Stimulated activated CD4-positive, alpha-beta T cell treated with anti-CD3 and anti-CD28 coated beads, Interleukin-1b, Interleukin-23, amount 100 ng/mL, for 4 hours (primary cell): ENCODE results near the gene STX11.
"Not testable (repeated sequence)": the region's sequence is repeated elsewhere in the genome, so short reads cannot be mapped to it uniquely, and the experiment has no call there.

Experiments
- DNase-seq, 2 donors: peaks; one replicate each; pipeline ENCODE4 v3.0.0-alpha.2; 2020; ENCODE audit warnings: low read depth in 2 of 2

Gene STX11

DNA sequence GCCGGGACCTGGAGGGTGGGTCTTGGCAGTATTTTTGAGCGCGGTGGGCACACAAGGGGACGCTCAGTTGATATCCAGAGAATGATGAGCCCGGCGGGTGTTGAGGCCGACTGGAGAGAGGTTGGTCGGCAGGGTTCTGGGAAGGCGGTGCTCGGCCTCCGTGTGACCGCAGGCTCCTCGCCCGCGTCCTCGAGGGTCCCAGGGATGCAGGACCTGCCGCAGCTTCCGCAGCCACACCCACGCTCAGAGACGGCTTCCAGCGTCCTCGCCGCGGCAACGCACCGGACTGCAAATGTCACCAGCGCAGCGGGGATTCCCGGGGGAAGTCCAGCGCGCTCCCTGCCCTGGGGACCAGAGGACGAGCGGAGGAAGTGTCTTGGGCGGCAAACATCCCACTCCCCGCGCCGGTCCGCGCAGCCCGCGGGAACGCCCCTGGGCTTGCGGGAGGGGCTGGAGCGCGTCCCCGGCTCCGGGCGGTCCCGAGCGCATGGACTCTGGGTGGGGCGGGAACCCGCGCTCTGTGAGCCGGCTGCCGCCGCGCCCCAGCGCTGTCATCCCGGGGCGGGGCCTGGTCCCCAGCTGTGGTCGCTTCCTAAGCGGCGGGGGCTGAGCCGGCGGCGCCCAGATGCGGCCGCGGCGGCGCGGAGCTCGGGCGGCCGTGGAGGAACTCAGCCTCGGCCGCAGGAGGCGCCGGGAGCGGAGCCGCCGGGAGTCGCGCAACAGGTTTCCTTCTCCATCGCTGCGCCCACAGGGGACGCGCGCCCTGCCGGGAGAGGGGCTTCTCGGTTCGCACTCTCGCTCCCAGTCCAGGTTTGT, at the start of gene STX11:
Gene STX11, plus strand, starts transcription at position 624 of the 816 bp plus-strand sequence. CDS start 36,111 bp downstream, outside the sequence.
- peak; percentile 50 to 78 for DNase-seq

DNA sequence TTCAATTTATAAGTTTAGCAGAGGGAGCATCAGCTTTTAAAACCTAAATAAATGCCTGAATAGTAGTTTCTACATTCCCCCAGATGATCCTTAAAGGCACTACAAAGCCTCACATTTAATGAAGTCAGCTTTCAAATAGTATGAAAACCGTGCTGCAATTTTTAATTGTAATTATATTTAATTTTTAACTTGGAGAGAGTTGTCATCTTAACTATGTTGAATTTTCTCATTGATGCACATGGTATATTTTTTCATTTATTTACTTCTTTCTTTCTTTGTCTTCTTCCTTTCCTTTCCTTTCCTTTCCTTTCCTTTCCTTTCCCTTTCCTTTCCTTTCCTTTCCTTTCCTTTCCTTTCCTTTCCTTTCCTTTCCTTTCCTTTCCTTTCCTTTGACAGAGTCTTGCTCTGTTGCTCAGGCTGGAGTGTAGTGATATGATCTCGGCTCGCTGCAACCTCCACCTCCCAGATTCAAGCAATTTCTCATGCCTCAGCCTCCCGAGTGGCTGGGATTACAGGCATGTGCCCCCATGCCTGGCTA, 47.2 kb upstream of the STX11 start:
- DNase-seq: no peak

DNA sequence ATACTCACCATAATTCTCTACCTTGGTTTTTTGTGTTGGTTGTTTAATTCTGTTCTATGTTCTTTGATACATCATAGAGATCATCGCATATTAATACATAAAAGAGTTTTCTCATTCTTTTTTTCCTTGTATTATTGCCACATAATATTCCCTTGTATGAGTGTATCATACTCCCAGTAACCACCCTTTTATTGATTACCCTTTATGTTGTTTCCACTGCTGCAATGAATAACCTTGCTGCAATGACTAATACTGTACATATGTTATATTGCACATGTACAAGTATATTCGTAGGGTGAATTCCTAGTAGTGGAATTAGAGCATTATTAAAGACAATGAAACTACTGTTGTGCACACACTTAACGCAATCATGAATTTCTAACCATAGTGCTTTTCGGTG, 45.8 kb upstream of the STX11 start:
- DNase-seq: no peak

DNA sequence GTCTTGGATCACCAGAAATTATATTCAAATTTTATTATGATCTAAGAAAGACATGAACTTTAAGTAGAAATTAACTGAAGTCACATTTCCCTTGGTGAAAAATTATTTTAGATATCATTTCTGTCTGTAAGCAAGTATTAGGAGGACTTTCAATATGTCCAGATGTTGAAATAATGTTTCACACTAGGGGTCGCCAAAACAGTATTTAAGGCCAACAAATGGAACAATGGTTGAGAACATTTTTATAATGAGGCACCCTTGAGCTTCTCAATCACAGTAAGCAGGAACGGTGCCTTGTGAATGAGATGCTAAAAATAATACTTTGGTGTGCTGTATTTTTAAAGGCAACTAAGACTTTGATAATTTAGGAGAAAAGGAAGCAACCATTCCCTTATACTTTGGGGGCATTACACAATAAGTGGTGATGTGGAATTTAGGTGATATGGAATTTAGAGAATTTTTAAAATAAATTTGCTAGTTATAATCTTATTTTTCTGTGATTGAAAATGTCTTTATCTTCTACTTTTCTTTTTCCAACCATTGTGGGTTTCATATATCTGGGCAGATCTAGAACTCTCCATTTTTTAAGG, 45.3 kb upstream of the STX11 start:
- peak in 1 of 2 donors; percentile 56 for DNase-seq

DNA sequence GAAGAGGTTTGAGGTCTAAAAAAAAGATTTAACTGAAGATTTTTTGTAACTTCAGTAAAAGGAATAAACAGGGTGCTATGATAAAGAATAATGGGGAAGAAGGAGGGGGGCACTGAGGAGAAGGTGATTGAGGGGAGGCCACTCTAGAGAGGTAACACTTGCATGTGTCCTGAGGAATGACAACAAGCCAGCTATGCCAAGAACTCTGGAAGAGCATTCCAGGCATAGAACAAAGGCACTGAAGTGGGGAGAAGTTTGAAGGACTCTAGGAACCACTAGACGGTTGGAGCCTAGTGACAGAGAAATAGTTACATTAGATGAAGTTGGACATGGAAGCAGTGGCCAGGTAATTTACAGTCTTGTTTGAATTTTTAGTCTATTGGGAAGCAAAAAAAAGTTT, 44.1 kb upstream of the STX11 start:
- no peak for DNase-seq

DNA sequence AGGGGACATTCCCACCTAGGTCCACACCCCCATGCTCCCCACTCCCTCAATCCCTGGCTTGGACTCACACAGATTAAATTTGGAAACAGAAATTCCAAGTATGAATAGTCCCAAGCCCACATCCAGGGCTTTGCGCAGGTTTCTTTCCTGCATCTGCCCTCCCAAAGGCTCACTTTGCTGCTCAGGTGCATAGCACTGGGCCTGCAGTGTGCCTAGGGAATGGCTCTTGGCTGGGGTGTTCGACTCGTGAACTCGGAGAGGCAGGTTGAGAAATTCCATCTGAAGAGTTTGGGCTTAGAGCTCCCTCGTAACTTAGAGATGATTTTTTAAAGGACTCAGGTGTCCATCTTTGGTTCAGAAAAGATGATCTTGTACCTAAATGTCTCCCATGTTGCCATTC, 40.1 kb upstream of the STX11 start:
- DNase-seq: no peak

DNA sequence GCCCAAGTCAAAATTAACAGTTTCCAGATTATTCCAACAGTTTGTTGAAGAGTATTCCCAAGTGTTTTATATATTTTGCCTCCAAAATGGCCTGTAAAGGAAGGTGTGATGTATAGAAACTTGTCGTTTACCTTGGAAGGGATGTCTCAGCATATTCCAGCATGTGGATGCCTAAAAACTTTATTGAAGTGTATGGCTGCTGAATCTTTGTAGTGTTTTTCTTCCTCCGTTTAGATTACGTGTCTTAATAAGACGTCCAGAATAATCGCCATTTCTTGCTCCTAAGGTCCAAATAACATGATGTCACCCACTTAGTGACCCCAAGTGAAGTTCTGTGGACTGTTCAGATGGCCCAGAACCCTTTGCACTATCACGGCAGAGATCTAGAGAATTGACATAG, 37.0 kb upstream of the STX11 start:
- no peak for DNase-seq

DNA sequence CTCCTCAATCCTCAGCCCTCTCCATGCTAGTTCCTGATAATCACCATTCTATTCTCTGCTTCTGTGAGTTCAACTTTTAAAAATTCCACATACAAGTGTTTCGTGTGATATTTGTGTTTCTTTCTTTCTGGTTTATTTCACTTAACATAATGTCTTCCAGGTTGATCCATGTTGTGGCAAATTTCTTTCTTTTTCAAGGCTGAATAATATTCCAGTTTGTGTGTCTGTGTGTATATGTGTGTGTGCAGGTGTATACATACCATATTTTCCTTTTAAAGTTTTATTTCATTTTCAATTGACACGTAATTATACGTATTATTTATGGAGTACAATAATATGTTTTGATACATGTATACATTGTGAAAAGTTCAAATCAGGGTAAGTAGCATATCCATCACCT, 35.1 kb upstream of the STX11 start:
- DNase-seq: no peak

DNA sequence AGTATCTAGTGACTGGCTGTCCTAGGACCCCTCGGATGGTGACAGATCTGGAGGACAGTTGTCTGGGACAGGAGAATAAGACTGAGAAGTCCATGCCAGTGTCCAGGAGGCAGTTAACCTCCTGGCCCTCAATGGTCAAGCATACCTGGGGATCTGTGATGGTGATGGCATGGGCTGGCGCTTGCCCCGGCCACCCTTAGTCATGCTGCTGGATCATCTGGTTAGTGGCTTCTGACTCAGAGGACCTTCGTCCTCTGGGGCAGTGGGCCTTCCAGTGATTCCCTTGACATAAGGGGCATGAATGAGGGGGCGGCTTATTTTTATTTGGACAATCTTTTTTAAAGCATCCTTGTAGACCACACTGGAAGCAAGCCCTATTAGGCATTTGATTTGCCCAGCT, 30.9 kb upstream of the STX11 start:
- no peak for DNase-seq

DNA sequence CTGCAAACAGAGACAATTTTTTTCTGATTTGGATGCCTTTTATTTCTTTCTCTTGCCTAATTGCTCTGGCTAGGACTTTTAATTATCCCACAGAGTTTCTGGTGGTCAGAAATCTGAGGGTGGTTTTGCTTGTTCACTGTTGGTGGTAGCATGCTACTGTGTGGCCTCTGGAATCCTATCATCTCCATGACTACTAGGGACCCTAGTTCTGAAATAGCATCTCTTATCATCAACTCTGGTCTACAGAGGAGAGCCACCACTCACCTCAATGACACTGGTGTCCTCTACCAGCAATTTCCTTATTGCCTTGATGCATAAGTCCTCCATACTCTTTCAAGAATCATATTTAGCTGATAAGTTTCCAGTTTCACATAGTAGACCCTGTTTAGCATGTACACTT, 27.5 kb upstream of the STX11 start:
- DNase-seq: no peak

DNA sequence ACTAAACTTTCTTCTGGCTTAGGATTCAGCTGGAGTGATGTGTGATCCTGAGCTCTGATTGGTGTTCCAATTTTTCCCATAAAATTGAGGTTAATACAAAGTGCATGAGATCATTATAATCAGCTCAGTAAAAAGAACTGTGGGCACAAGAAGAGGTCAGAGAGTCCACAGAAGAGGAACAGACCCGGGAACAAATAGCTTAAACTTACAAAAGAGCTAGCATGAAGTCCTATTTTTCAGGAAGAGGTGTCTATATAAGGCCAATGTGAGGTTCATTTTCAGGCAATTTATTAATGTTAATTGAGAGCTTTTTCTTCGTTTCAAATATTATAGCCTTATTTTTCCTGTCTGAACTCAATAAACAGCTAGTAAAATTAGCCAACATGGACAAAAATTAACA, 26.9 kb upstream of the STX11 start:
- no peak for DNase-seq

DNA sequence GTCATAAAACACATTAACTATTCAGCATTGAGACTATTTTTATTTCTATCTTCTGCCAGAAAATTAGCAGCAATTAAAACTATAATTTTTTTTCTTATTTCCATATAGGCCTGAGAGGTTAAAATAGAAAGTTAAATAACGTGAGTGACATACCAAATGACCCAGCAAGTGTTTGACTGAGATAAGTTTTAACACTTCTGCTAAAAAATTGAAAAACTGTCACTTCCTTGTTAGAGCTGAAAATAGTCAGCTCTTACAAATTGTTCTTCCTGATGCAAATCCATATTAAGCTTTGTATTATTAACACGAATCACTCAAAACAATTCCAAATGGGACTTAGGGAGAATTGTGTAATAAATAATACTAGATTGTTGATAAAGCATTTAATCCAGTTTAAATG, 26.5 kb upstream of the STX11 start:
- DNase-seq: no peak

DNA sequence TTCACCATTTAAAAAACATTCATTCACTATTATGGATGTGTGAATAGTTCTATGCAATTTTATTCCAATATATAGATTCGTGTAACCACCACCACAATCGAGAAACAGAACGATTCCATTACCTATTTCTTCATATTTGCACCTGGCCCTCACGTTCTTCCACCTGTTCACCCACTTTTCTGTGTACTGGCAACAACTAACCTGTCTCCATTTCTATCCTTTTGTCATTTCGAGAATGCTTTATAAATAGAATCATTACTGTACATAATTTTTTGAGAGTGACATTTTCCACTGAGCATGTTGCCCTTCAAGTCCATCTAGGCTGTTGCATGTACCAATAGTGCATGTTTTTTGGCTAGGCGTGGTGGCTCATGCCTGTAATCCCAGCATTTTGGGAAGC, 23.2 kb upstream of the STX11 start:
- no peak for DNase-seq

DNA sequence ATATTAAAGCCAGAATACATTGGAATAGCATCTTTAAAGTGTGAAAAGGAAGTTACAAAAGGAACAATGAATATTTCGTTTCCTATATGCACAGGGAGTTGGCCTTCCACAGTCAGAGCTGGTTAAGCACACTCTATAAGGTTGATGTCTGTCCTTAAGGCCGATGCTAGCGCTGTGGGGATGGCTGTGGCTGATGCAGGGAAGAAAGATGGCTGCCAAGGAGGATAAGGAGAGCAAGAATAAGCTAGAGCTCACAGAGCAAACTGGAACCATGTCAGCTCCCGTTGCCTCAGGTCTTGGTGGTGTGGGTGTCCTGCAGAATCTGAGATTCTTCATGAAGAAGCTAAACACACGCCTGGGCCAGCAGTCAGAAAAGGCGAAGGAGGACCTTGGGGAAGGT, 20.8 kb upstream of the STX11 start:
- DNase-seq: no peak

DNA sequence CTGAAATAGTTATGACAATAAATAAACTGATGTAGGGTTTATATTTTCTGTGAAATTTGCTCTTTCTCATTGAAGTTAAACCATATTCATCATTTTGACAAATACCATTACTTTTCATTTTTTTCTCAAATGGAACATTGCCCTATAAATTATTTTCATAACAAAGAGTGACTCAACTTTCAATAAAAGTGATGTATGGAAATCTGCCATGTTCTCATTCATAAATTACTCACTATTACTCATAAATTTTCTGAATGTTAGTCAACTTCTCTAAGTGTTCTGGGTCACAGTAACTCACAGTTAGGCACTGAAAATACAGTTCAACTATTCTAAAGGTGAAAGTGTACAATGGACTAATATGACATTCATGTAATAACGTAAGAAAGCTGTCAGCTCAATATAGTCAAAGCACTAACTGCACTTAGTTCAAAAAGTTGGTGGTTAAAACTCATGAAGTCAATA, 19.0 kb upstream of the STX11 start:
- no peak for DNase-seq

DNA sequence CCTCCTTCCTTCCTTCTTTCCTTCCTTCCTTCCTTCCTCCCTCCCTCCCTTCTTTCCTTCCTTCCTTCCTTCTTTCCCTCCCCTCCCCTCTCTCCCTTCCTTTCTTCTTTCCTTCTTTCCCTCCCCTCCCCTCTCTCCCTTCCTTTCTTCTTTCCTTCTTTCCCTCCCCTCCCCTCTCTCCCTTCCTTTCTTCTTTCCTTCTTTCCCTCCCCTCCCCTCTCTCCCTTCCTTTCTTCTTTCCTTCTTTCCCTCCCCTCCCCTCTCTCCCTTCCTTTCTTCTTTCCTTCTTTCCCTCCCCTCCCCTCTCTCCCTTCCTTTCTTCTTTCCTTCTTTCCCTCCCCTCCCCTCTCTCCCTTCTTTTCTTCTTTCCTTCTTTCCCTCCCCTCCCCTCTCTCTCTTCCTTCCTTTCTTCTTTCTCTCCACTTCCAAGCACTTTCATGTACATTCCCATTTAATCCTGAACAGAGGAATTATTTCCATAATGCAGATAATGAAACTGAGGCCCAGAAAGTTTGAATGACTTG, 18.1 kb upstream of the STX11 start:
- DNase-seq: not testable (repeated sequence)

DNA sequence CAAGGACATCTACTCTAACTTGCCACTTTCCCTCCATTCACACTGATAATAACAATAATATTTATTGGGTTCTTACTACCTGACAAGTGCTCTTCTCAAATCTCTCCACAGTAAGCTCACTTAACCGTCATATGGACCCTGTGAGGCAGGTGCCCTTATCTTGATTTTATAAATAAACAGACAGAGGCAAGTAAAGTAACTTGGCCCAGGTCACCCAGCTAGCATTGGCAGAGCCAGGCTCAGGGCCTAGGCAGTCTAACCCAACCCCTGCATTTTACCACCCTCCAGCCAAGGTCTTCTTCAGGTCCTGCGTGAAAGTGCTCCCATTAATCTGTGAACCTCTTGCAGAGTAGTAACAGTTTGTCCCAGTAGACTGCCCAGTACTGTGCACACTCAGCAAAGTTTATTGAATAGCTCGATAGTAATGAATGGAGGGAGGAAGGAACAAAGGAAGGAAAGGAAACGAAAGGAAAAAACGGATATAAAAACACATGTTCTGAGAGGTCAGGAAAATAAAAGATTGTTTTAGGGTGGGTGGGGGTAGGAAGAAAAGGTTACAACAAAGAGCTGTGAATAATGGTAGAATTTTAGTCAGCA, 17.0 kb upstream of the STX11 start:
- no peak for DNase-seq

DNA sequence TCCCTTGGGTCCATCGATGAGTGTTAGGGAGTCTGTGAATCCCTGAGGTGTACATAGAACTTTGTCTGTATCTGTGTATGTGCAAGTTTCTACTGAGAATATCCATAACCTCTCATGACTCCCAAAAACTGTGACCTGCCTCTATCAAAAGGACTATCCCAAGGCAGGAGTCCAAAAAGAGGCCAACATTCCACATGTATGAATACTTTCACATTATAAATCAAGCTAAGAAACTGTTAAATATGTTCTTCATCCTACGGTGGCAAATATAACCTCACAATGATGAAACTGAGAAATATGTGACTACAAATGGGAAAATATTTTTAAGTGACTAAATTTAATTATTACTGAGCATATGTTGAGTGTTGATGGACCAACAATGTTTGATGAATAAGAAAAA, 16.1 kb upstream of the STX11 start:
- no peak for DNase-seq

DNA sequence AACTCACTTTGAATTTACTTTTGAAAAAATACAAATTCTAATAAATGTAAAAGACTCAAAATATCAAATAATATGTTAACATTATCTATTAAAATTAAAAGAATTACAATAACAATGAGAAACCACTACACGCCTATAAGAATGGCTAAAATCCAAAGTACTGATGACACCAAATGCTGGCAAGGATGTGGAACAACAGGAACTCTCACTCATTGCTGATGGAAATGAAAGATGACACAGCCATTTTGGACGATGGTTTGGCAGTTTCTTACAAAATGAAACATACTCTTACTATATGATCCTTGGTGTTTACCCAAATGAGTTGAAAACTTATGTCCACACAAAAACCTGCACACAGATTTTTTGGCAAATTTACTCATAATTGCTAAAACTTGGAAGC, 15.6 kb upstream of the STX11 start:
- no peak for DNase-seq

DNA sequence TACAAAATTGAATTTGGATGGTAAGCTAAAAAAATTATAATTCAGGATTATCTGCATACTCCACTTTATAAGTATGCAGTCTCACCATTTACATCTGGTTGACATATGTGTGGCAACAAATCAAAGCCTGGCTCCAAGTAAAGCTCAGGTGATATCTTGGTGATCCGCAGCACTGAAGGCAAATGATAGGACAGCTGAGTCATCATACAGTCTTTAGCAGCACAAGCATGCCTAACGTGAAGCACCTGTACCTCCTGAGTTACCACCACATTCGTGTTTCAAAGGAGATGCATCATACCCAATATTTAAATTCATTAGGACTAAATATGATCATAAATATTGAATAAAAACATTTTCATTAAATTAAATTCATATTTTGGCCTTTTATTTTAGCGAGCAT, 11.8 kb upstream of the STX11 start:
- DNase-seq: no peak

DNA sequence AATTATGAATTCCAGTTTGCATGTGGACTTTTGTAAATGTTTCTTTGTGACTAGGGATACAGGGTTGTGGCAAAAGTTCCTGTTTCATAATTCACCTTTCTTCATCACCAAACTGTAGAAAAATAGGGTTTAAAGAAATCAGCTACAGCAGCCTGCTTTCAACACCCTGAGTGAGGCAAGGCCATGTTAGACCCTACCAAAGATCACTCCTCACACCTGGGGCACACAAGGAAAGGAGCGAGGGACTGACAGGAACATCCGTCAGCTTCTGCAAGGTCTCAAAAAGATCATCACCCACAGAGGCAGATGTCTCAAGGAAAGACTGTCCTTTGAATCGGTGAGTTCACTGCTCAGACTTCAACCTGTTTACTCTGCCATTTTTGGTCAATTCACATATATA, 10.5 kb upstream of the STX11 start:
- no peak for DNase-seq

DNA sequence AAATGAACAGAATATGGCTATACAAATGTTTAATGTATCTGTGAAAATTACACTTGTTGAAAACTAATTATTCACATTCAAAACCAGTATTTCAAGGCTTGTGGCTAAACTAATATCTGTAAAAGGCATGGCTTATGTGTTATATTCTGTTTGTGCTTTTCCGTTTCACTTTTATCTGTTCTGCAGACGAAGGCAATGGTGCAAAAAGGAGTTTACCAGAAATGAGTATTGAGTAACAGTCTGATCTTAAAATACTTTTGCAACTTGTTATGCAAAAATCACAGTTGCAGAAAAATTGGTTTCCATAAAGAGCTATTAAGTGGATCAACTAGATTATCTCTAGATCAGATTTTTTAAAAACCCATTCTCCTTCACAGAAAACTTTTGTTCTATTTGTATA, 9.4 kb upstream of the STX11 start:
- no peak for DNase-seq

DNA sequence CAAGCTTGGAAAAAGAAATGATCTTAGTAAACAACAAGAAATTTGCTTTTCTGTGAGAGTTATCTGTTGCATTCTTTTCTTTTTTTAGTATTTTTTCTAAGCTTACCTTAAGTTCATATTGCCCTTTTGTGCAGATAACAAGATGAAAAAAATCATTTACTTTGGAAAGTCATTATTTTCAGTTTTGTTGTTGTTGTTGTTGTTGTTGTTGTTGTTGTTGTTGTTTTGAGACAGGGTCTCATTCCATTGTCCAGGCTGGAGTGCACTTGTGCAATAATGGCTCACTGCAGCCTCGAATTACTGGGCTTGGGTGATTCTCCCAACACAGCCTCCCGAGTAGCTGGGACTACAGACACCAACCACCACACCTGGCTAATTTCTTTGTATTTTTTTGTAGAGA, 8.8 kb upstream of the STX11 start:
- DNase-seq: no peak
